Peyer's patch (tissue), 4 donors: ENCODE measurements around the gene PLAC8L1. TPM values are rescaled to one million over a fixed set of nuclear protein-coding genes. Genes with fewer than 3 reads are reported as not detected.
A peak's percentile ranks its signal among the peaks of the same experiment; 100 is the strongest.

Experiments used
- DNase-seq, 3 donors: peaks; one replicate each; pipeline ENCODE4 v3.0.0-alpha.2; 2017 to 2019
- H3K27ac ChIP-seq, 4 donors: fragments of 200-600 bp; sonication (generic); one replicate each; pipeline ENCODE4 v1.5.1; 2016 to 2019
- H3K27me3 ChIP-seq, 2 donors: fragments of 200-600 bp; sonication (generic); one replicate each; pipeline ENCODE4 v1.5.1; 2019
- H3K36me3 ChIP-seq, 3 donors: fragments of 200-600 bp; sonication (generic); one replicate each; pipeline ENCODE4 v1.5.1; 2016 to 2019
- H3K4me1 ChIP-seq, 4 donors: fragments of 200-600 bp; sonication (generic); one replicate each; pipeline ENCODE4 v1.5.1; 2016 to 2019
- H3K4me3 ChIP-seq, 4 donors: fragments of 200-600 bp; sonication (generic); 1 replicate in 3 of 4; 2 replicates in 1 of 4; pipeline ENCODE4 v1.5.1; 2016 to 2019; ENCODE audit warnings: mild to moderate bottlenecking in 1 of 4
- H3K9me3 ChIP-seq, 4 donors: fragments of 200-600 bp; sonication (generic); one replicate each; pipeline ENCODE4 v1.5.1; 2016 to 2019; ENCODE audit warnings: mild to moderate bottlenecking in 1 of 4
- POLR2A ChIP-seq, 2 donors: fragments of 450-650 bp; IDR thresholded peaks; one replicate each; pipeline ENCODE4 v1.5.1; 2017; ENCODE audit warnings: antibody characterized with exemption in 2 of 2, mild to moderate bottlenecking in 2 of 2, moderate library complexity in 2 of 2
- small RNA-seq, 2 donors: library from RNA; depleted of rRNA; stranded (forward); fragments of <200 nt; gene quantifications; one replicate each; pipeline ENCODE3, GENCODE V24; 2016
- total RNA-seq, 4 donors: library from RNA; depleted of rRNA; stranded (reverse); fragments of >200 nt; gene quantifications; one replicate each; pipeline ENCODE4 v1.1.0, GENCODE V29; 2016
- TF ChIP-seq, protein P1 (sequence below), 6 experiments: fragments of 450-650 bp in 4 of 6; fragments of 200-600 bp in 2 of 6; sonication (generic) in 1 of 6; IDR thresholded peaks; one replicate each; pipeline ENCODE4 v1.5.1; 2017 to 2019; ENCODE audit warnings: antibody characterized with exemption in 6 of 6, mild to moderate bottlenecking in 3 of 6, moderate library complexity in 1 of 6

PLAC8L1 gene
- total RNA-seq, 4 donors from 2014 or later, result 2.0 to 2.8 TPM; not detected in 2

DNA sequence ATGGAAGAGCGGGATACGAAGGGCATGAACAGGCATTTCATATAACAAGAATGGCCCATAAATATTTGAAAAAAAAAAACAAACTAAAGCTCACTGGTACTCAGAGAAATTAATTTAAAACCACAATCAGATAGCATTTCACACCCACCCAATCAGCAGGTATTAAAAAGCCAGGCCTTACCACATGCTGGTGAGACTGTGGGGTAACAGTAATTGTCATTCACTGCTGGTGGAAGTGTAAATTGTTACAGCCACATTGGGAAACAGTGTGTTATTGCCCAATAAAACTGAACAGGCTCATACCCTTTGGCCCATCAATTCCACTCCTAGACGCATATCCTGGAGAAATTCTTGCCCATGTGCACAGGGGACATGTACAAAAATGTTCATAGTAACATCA, 66.0 kb downstream of the PLAC8L1 start:
- H3K9me3 ChIP-seq, result no peaks in the 10 kb centered on the region
- H3K27me3 ChIP-seq, result no peaks in the 10 kb centered on the region
- H3K36me3 ChIP-seq, result no peaks in the 10 kb centered on the region
- H3K4me3 ChIP-seq, result no peak overlapping the region
- peaks cover 0 to 35% (median 0%) of the 10 kb centered on the region in 4 donors for H3K4me1 ChIP-seq
- peak overlapping the region in 2 of 4 donors; percentile 17 to 69 for H3K27ac ChIP-seq
- no peak for DNase-seq
- TF ChIP-seq, protein P1, sequence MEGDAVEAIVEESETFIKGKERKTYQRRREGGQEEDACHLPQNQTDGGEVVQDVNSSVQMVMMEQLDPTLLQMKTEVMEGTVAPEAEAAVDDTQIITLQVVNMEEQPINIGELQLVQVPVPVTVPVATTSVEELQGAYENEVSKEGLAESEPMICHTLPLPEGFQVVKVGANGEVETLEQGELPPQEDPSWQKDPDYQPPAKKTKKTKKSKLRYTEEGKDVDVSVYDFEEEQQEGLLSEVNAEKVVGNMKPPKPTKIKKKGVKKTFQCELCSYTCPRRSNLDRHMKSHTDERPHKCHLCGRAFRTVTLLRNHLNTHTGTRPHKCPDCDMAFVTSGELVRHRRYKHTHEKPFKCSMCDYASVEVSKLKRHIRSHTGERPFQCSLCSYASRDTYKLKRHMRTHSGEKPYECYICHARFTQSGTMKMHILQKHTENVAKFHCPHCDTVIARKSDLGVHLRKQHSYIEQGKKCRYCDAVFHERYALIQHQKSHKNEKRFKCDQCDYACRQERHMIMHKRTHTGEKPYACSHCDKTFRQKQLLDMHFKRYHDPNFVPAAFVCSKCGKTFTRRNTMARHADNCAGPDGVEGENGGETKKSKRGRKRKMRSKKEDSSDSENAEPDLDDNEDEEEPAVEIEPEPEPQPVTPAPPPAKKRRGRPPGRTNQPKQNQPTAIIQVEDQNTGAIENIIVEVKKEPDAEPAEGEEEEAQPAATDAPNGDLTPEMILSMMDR (IDR thresholded peaks at IDR 0.05), result peak in 1 of 6 experiments; percentile 10
- no peak for TF ChIP-seq POLR2A (IDR thresholded peaks at IDR 0.05)

DNA sequence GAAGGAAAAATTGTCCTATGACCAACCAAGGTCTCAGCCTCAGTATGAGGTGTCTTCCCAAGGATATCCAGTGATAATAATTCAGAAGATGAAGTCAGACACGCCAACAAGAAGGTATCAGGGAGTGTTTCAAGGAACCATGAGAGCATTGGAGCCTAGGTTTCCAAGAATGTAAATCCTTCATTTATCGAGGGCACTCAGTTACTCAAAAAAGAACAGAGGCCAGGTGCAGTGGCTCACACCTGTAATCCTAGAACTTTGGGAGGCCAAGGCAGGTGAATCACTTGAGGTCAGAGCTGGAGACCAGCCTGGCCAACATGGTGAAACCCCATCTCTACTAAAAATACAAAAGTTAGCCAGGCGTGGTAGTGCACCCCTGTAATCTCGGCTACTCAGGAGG, 70.8 kb downstream of the PLAC8L1 start:
- Histone ChIP-seq H3K27me3 (no peaks in the 10 kb centered on the region), H3K4me3 (no peak overlapping the region), H3K4me1 (peaks cover 0 to 1% (median 0%) of the 10 kb centered on the region in 4 donors), H3K36me3 (peaks cover 0 to 12% (median 0%) of the 10 kb centered on the region in 3 donors), H3K9me3 (no peaks in the 10 kb centered on the region), H3K27ac (no peak overlapping the region)
- TF ChIP-seq, protein P1 (IDR thresholded peaks at IDR 0.05), result no peak
- no peak for TF ChIP-seq POLR2A (IDR thresholded peaks at IDR 0.05)
- DNase-seq, result no peak

Small RNAs within 50 kb of the gene (small RNA-seq; reads per million reads assigned to genes)
- 0 reads per million in 2 donors for gene AC091959.1

Other genes starting within 250 kb of the PLAC8L1 start
- not detected for gene GRXCR2, start 232.6 kb downstream of the PLAC8L1 start, total RNA-seq
- gene SH3RF2, start 169.0 kb downstream of the PLAC8L1 start, total RNA-seq, result 100 to 1,000 TPM in 2 of 4 donors, 10 to 100 TPM in 2; 39.6 to 118 (median 96.0) TPM
- 10 to 100 TPM; 40.5 to 96.6 (median 71.8) TPM for gene LARS1, start 77.1 kb upstream of the PLAC8L1 start, total RNA-seq
- gene RBM27, start 98.0 kb upstream of the PLAC8L1 start, total RNA-seq, result 10 to 100 TPM; 10.6 to 20.1 (median 14.7) TPM
- gene POU4F3, start 233.3 kb upstream of the PLAC8L1 start, total RNA-seq, result not detected